Endothelial cell of umbilical vein (primary cell): ENCODE measurements around the gene KDR. TPM values are rescaled to one million over a fixed set of nuclear protein-coding genes. Genes with fewer than 3 reads are reported as not detected.
A peak's percentile ranks its signal among the peaks of the same experiment; 100 is the strongest.

ENCODE experiments used
- BruUV-seq: library from RNA; stranded (reverse); fragments of 400-500 nt; replicated peaks from 2 replicates; lab custom pipeline; 2021; lab: Mats Ljungman, UMichigan
- CTCF ChIA-PET: fragments of 300-600, 350-600 bp; sonication (Branson Sonifier 250); formaldehyde crosslinking; loops from one replicate; lab custom pipeline; 2021; ENCODE audit warnings: antibody characterized with exemption, inconsistent platforms; lab: Charles Lee
- POLR2A ChIA-PET: fragments of 300-600, 350-600 bp; sonication (Branson Sonifier 250); formaldehyde crosslinking; loops from one replicate; lab custom pipeline; 2021; ENCODE audit warnings: antibody characterized with exemption, inconsistent platforms; lab: Charles Lee
- DNase-seq: peaks from one replicate; pipeline ENCODE4 v3.0.0-alpha.2; 2011; ENCODE audit warnings: low read depth, low spot score
- FAIRE-seq: peaks from 2 replicates; lab custom pipeline; 2011; peaks lifted over from hg19 to GRCh38; lab: Jason Lieb, UNC
- H2AFZ ChIP-seq: 2 replicates; pipeline ENCODE4 v1.6.0; 2012; ENCODE audit warnings: low read depth, low read length, control low read depth, inconsistent platforms
- H3K27ac ChIP-seq: 2 replicates; pipeline ENCODE4 v1.5.1; 2011; ENCODE audit warnings: low read depth, mild to moderate bottlenecking, control low read depth, low read length, moderate library complexity; ENCODE audit not compliant: insufficient read depth
- H3K27me3 ChIP-seq, 2 experiments: 2 replicates each; pipeline versions ENCODE4 v1.6.0 to v1.6.1; 2011; ENCODE audit warnings: low read length in 2 of 2, mixed read lengths in 1 of 2; ENCODE audit not compliant: control insufficient read depth in 2 of 2, insufficient read depth in 2 of 2
- H3K36me3 ChIP-seq, 2 experiments: 2 replicates in 1 of 2; 3 replicates in 1 of 2; pipeline ENCODE4 v1.5.1; 2011; ENCODE audit warnings: low read length in 2 of 2, mild to moderate bottlenecking in 1 of 2, moderate library complexity in 1 of 2; ENCODE audit not compliant: control insufficient read depth in 2 of 2, insufficient read depth in 2 of 2; ENCODE audit errors: extremely low read depth in 1 of 2
- H3K4me1 ChIP-seq: 3 replicates; pipeline ENCODE4 v1.5.1; 2011; ENCODE audit warnings: mild to moderate bottlenecking, low read length; ENCODE audit not compliant: control insufficient read depth, insufficient read depth; ENCODE audit errors: extremely low read depth
- H3K4me2 ChIP-seq: 2 replicates; pipeline ENCODE4 v1.6.1; 2011; ENCODE audit warnings: low read length, control low read depth, mixed read lengths; ENCODE audit not compliant: insufficient read depth
- H3K4me3 ChIP-seq, 3 experiments: fragments of 200-600 bp in 1 of 3; sonication (generic), shearing (Covaris generic) in 1 of 3; replicated peaks in 1 of 3; 2 replicates each; pipeline ENCODE4 v1.5.1; 2011 to 2016; ENCODE audit warnings: control low read depth in 3 of 3, low read length in 3 of 3, mild to moderate bottlenecking in 2 of 3, inconsistent platforms in 1 of 3, low read depth in 1 of 3, moderate library complexity in 1 of 3; ENCODE audit not compliant: insufficient read depth in 1 of 3
- H3K79me2 ChIP-seq: 2 replicates; pipeline ENCODE4 v1.6.0; 2012; ENCODE audit warnings: low read length, inconsistent platforms; ENCODE audit not compliant: control insufficient read depth, insufficient read depth
- H3K9ac ChIP-seq: replicated peaks from 2 replicates; pipeline ENCODE3; 2011; ENCODE audit warnings: low read length, control low read depth; ENCODE audit not compliant: insufficient read depth; ENCODE audit errors: extremely low read depth
- H3K9me1 ChIP-seq: replicated peaks from 3 replicates; pipeline ENCODE4 v1.6.0; 2011; ENCODE audit warnings: mild to moderate bottlenecking, low read length; ENCODE audit not compliant: control insufficient read depth, insufficient read depth; ENCODE audit errors: extremely low read depth
- H3K9me3 ChIP-seq: replicated peaks from 2 replicates; pipeline ENCODE4 v1.5.1; 2012; ENCODE audit warnings: low read length, inconsistent platforms; ENCODE audit not compliant: control insufficient read depth, insufficient read depth
- H4K20me1 ChIP-seq: replicated peaks from 2 replicates; pipeline ENCODE3; 2011; ENCODE audit warnings: mild to moderate bottlenecking, low read length; ENCODE audit not compliant: control insufficient read depth, insufficient read depth; ENCODE audit errors: extremely low read depth
- CTCF ChIP-seq, 2 donors: IDR thresholded peaks; 1 replicate in 1 of 2; 2 replicates in 1 of 2; pipeline ENCODE4 v1.5.1; 2011; ENCODE audit warnings: low read length in 2 of 2, mild to moderate bottlenecking in 2 of 2, moderate library complexity in 2 of 2, control low read depth in 1 of 2, inconsistent platforms in 1 of 2, low read depth in 1 of 2; ENCODE audit not compliant: insufficient read depth in 1 of 2; ENCODE audit errors: extremely low read depth in 1 of 2
- EZH2 ChIP-seq: IDR thresholded peaks from 2 replicates; pipeline ENCODE4 v1.6.1; 2012; ENCODE audit warnings: borderline replicate concordance, low read depth, mild to moderate bottlenecking, moderate library complexity, low read length, inconsistent platforms; ENCODE audit not compliant: severe bottlenecking
- GATA2 ChIP-seq: IDR thresholded peaks from 2 replicates; pipeline ENCODE4 v1.7.0; 2011; ENCODE audit warnings: low read depth, mild to moderate bottlenecking, moderate library complexity, mixed read lengths, low read length; ENCODE audit not compliant: insufficient read length, insufficient read depth
- JUN ChIP-seq: IDR thresholded peaks from 2 replicates; pipeline ENCODE4 v1.6.1; 2011; ENCODE audit warnings: borderline replicate concordance, low read depth; ENCODE audit not compliant: insufficient read length, insufficient read depth
- MAX ChIP-seq: IDR thresholded peaks from 2 replicates; pipeline ENCODE4 v1.6.1; 2011; ENCODE audit not compliant: insufficient read depth, insufficient read length
- POLR2A ChIP-seq: IDR thresholded peaks from 2 replicates; pipeline ENCODE4 v1.6.1; 2012; ENCODE audit warnings: low read depth, mild to moderate bottlenecking, control low read depth, low read length
- dilution Hi-C: fragments of 300-500 bp; cut with MboI; formaldehyde crosslinking; loops from one replicate; pipeline ENCODE4 v1.15.0; 2019; ENCODE audit warnings: low sequenced_read_pairs; ENCODE audit not compliant: extremely low pct_ligation_motif_present
- intact Hi-C: fragments of 100-400 bp; cut with micrococcal nuclease; formaldehyde crosslinking; loops from one replicate; pipeline ENCODE4 v1.10.0; 2022
- polyA plus RNA-seq, 4 experiments: library from polyadenylated mRNA; depleted of rRNA in 3 of 4; stranded (reverse) in 3 of 4; unstranded in 1 of 4; fragments of >200 nt; gene quantifications; 2 replicates each; pipeline versions ENCODE4 v1.2.1 to v1.2.3, GENCODE V29; 2011 to 2012; ENCODE audit warnings: missing spikeins in 1 of 4
- total RNA-seq: library from RNA; stranded (reverse); gene quantifications from 2 replicates; pipeline ENCODE4 v1.2.3, GENCODE V29; 2021

The KDR gene
- total and polyA plus RNA-seq, 2 donors (not counting 3 experiments of a cell fraction or from before 2014, with no cell fraction given): 80.5 to 145 TPM

GRCh38 chr4:55116450-55116849 lies 8.9 kb downstream of the KDR start:
- BruUV-seq: no TSS peak
- DNase-seq: peak; percentile 66
- FAIRE-seq: no peak
- Histone ChIP-seq H3K27me3 (no peaks in the 10 kb centered on the region), H2AFZ (no peak overlapping the region), H3K9ac (no peak overlapping the region), H3K36me3 (peaks cover 21 to 48% of the 10 kb centered on the region in 2 experiments), H4K20me1 (no peaks in the 10 kb centered on the region), H3K4me3 (no peak overlapping the region), H3K79me2 (peaks cover 41% of the 10 kb centered on the region), H3K27ac (no peak overlapping the region), H3K9me3 (no peaks in the 10 kb centered on the region), H3K4me1 (peaks cover 60% of the 10 kb centered on the region), H3K9me1 (no peaks in the 10 kb centered on the region), H3K4me2 (no peak overlapping the region)
- dilution Hi-C loops: no loop called here
- CTCF ChIA-PET: interaction anchor here (0.7 to 1.6 kb wide), 3 partner anchors 60 to 203 kb away, joined by 3 to 6 read pairs (median 3); no protein-coding TSS in a partner anchor
- POLR2A ChIA-PET: interaction anchor here (1.2 kb wide), 1 partner anchor 9 kb away, joined by 3 read pairs; the partner anchor contains the start of gene KDR
- intact Hi-C loops: loop anchor here (1.0 to 5.0 kb wide), 2 partner anchors 205 to 621 kb away; no protein-coding TSS in a partner anchor
- TF ChIP-seq EZH2 (no peak), GATA2 (peak; percentile 59), JUN (no peak), CTCF (IDR thresholded peaks at IDR 0.05; ENCODE audit: extremely low read depth in 1 of 2, insufficient read depth in 1 of 2, low read depth in 1 of 2, low read length in 2 of 2) (no peak), MAX (no peak), POLR2A (no peak)
